SW 1271 (cell line): ENCODE results near the gene LRP1.

Source experiments
- DNase-seq, 2 experiments: peaks; one replicate each; lab custom pipeline; 2025; lab: John Stamatoyannopoulos, UW

Gene LRP1

GRCh38 chr12:57154804-57155434 is 26.6 kb downstream of the LRP1 start:
- no peak for DNase-seq

GRCh38 chr12:57156701-57157403 is 28.6 kb downstream of the LRP1 start:
- DNase-seq, result no peak

- DNase-seq, result no peak
Observed at GRCh38 chr12:57157588-57158173, 29.4 kb downstream of the LRP1 start.

GRCh38 chr12:57158186-57158585 is 29.9 kb downstream of the LRP1 start:
- no peak for DNase-seq

- no peak for DNase-seq
Observed at GRCh38 chr12:57158665-57159064, 30.4 kb downstream of the LRP1 start.

GRCh38 chr12:57159311-57159710 is 31.0 kb downstream of the LRP1 start:
- no peak for DNase-seq

GRCh38 chr12:57160040-57160439 is 31.8 kb downstream of the LRP1 start:
- DNase-seq, result no peak

GRCh38 chr12:57160741-57161140 is 32.5 kb downstream of the LRP1 start:
- no peak for DNase-seq

GRCh38 chr12:57161491-57161890 is 33.2 kb downstream of the LRP1 start:
- no peak for DNase-seq

- no peak for DNase-seq
Observed at GRCh38 chr12:57162553-57163125, 34.4 kb downstream of the LRP1 start.

GRCh38 chr12:57164454-57164853 is 36.2 kb downstream of the LRP1 start:
- DNase-seq, result no peak

- no peak for DNase-seq
Observed at GRCh38 chr12:57164966-57165625, 36.8 kb downstream of the LRP1 start.

- DNase-seq, result no peak
Observed at GRCh38 chr12:57165741-57166140, 37.5 kb downstream of the LRP1 start.

GRCh38 chr12:57166971-57167371 is 38.7 kb downstream of the LRP1 start:
- DNase-seq, result no peak

GRCh38 chr12:57168058-57168457 is 39.8 kb downstream of the LRP1 start:
- DNase-seq, result no peak

GRCh38 chr12:57169046-57169795 is 40.9 kb downstream of the LRP1 start:
- DNase-seq, result no peak

- no peak for DNase-seq
Observed at GRCh38 chr12:57169969-57170368, 41.7 kb downstream of the LRP1 start.

- no peak for DNase-seq
Observed at GRCh38 chr12:57170408-57170807, 42.1 kb downstream of the LRP1 start.

GRCh38 chr12:57170927-57171326 is 42.6 kb downstream of the LRP1 start:
- no peak for DNase-seq

GRCh38 chr12:57171668-57172067 is 43.4 kb downstream of the LRP1 start:
- no peak for DNase-seq

GRCh38 chr12:57173089-57173488 is 44.8 kb downstream of the LRP1 start:
- no peak for DNase-seq

- DNase-seq, result no peak
Observed at GRCh38 chr12:57173683-57174082, 45.4 kb downstream of the LRP1 start.
